Measurements from ENCODE around the gene SLC25A31. TPM values are rescaled to one million over a fixed set of nuclear protein-coding genes. Genes with fewer than 3 reads are reported as not detected.

The SLC25A31 gene
- total RNA-seq, 2 donors from 2014 or later, result not detected

DNA sequence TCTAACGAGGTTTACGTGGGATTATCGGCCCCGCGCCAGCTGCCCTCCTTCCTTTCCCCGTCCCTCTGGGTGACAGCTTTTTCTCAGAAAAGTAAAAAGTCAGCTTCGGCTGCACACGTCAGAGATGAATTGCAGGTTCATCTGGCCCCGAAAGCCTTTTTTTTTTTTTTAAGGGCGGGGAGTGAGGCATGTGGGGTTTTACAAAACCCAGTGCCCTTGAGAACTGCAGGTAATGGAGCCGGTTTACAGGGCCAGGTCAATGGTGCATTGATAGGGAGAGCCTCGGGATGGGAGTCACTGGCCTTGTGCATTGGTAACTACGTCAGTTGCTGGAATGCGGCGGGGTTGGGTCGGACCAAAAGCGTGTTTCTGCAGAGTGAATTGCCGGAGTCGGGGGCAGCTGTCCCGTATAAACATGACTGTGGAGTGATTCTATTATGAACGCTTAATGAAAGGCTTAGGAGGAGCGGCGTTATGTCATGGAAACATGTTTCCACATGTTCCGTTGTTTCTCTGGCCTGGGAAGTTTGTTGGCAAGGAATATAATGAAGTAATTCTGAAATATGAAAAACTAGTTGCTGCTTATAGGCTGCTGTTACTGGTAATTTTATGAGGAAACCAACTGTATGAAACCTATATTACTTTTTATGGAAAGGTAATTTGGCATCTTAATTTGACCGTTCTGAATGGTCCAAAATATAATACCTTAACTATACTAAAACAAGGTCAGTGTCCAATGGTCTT, 53.0 kb downstream of the SLC25A31 start:
- H3K9me3 ChIP-seq, result no peaks in the 10 kb centered on the region
- no peaks in the 10 kb centered on the region for H3K36me3 ChIP-seq
- peaks cover 0 to 21% of the 10 kb centered on the region in 2 donors for H3K4me1 ChIP-seq
- DNase-seq (ENCODE audit: low spot score), result peak; percentile 86
- H3K27me3 ChIP-seq, result no peaks in the 10 kb centered on the region
- TF ChIP-seq, protein P1, sequence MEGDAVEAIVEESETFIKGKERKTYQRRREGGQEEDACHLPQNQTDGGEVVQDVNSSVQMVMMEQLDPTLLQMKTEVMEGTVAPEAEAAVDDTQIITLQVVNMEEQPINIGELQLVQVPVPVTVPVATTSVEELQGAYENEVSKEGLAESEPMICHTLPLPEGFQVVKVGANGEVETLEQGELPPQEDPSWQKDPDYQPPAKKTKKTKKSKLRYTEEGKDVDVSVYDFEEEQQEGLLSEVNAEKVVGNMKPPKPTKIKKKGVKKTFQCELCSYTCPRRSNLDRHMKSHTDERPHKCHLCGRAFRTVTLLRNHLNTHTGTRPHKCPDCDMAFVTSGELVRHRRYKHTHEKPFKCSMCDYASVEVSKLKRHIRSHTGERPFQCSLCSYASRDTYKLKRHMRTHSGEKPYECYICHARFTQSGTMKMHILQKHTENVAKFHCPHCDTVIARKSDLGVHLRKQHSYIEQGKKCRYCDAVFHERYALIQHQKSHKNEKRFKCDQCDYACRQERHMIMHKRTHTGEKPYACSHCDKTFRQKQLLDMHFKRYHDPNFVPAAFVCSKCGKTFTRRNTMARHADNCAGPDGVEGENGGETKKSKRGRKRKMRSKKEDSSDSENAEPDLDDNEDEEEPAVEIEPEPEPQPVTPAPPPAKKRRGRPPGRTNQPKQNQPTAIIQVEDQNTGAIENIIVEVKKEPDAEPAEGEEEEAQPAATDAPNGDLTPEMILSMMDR (IDR thresholded peaks at IDR 0.05), result no peak
- peak overlapping the region; percentile 74 to 86 for H3K27ac ChIP-seq
- H3K4me3 ChIP-seq, result peak overlapping the region; percentile 61 to 75

DNA sequence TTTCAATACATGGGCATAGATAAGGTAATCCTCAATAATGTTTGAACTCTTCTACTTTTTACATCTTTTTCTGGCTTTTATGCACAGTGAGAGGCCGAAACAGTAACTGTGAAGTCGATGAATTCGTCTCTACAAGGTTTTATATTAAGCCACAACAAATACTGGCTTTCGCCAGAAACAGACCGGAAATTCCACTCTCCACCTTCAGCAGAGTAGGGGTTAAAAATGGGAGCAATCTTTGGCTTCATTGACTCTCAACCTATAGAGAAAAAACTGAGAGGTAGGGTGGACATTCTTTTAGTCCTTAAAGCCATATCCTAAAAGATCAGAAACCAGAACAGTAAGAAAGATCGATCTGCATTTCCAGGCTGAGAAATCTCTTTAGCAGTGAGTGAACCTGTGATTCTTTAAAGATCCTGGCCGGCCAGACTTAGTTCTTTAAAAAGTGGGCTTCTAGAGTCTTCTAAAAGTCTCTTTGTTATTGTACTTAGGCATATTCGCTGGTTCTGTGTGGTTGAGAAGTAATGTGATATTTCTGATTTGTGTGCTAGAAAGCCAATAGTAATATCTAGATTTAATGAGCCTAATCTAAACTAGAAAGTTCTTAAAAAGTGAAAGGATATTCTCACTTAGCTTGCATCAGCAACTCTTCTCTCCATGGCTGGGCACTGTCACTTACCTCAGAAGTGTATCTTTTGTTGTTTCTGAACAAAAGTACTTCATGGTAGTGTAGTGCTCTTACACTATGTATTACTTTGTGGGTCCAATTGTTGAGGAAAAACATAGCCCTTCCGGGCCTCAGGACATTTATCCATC, 54.0 kb downstream of the SLC25A31 start:
- Histone ChIP-seq H3K27me3 (no peaks in the 10 kb centered on the region), H3K36me3 (no peaks in the 10 kb centered on the region), H3K4me1 (peaks cover 0 to 21% of the 10 kb centered on the region in 2 donors), H3K9me3 (no peaks in the 10 kb centered on the region), H3K27ac (peak overlapping the region; percentile 74 to 86), H3K4me3 (peak overlapping the region in 1 of 2 donors; percentile 75)
- DNase-seq (ENCODE audit: low spot score), result no peak
- TF ChIP-seq, protein P1 (IDR thresholded peaks at IDR 0.05), result no peak

DNA sequence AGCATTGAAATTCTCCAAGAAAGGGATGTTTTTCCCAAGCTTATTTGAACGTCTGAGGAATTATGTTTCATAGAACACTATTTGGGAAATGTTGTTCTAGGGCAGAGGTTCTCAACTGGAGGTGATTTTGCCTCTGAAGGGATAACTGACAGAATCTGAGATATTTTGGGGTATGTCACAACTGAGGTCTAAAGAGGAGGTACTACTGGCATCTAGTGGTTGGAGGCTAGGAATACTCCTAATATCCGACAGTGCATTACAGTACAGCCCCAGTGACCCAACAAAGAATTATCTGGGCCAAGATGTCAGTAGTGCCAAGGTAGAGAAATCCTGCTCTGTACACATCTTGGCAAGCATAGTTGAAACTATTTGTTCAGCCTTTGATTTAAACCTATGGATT, 58.3 kb downstream of the SLC25A31 start:
- TF ChIP-seq, protein P1 (IDR thresholded peaks at IDR 0.05), result peak in 1 of 2 donors; percentile 21

DNA sequence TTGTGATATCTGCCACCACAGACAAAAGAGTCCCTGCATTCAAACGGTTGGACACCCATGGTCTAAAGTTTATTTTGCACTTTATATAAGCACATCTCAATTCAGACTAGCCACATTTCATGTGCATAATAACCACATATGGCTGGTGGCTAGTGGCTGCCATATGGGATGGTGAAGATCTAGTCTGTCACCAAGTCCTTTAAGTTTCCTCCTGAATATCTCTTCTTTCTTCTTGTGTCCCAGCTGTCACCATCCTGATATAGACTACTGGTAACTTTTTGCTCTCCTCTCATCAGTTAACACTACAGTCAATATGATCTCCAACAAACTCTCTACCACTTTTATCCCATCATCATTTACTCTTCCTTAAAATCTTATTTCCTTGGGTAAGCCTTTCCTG, 61.2 kb downstream of the SLC25A31 start:
- TF ChIP-seq, protein P1 (IDR thresholded peaks at IDR 0.05), result no peak
- H3K27ac ChIP-seq, result no peak overlapping the region
- H3K27me3 ChIP-seq, result no peaks in the 10 kb centered on the region
- H3K36me3 ChIP-seq, result no peaks in the 10 kb centered on the region
- no peak overlapping the region for H3K4me3 ChIP-seq
- no peak for DNase-seq (ENCODE audit: low spot score)
- no peaks in the 10 kb centered on the region for H3K9me3 ChIP-seq
- H3K4me1 ChIP-seq, result no peaks in the 10 kb centered on the region

More for the DNA sequence above, 58.3 kb downstream of the SLC25A31 start:
- H3K27ac ChIP-seq, result no peak overlapping the region
- peaks cover 0 to 11% of the 10 kb centered on the region in 2 donors for H3K4me1 ChIP-seq
- H3K36me3 ChIP-seq, result no peaks in the 10 kb centered on the region
- H3K27me3 ChIP-seq, result no peaks in the 10 kb centered on the region
- DNase-seq (ENCODE audit: low spot score), result no peak
- H3K9me3 ChIP-seq, result no peaks in the 10 kb centered on the region
- no peak overlapping the region for H3K4me3 ChIP-seq

- Histone ChIP-seq H3K27ac (no peak overlapping the region), H3K27me3 (no peaks in the 10 kb centered on the region), H3K36me3 (no peaks in the 10 kb centered on the region), H3K4me1 (no peaks in the 10 kb centered on the region), H3K4me3 (no peak overlapping the region), H3K9me3 (no peaks in the 10 kb centered on the region)
- DNase-seq (ENCODE audit: low spot score), result no peak
- TF ChIP-seq, protein P1 (IDR thresholded peaks at IDR 0.05), result no peak
Measured at GRCh38 chr4:127793528-127793927, 63.3 kb downstream of the SLC25A31 start.

Measured in right atrium auricular region (tissue), 2 donors.